ENCODE data around the gene MAP3K2.

The MAP3K2 gene

GRCh38 chr2:127280693-127281092 lies 107.1 kb downstream of the MAP3K2 start:
- no peak for DNase-seq

- no peak for DNase-seq
Observed at GRCh38 chr2:127279781-127280180, 108.0 kb downstream of the MAP3K2 start.

GRCh38 chr2:127278959-127279358 lies 108.8 kb downstream of the MAP3K2 start:
- no peak for DNase-seq

GRCh38 chr2:127277028-127277427 lies 110.7 kb downstream of the MAP3K2 start:
- no peak for DNase-seq

- peak; percentile 46 for DNase-seq
Observed at GRCh38 chr2:127275789-127276188, 112.0 kb downstream of the MAP3K2 start.

- peak; percentile 46 for DNase-seq
Observed at GRCh38 chr2:127275356-127275755, 112.4 kb downstream of the MAP3K2 start.

- no peak for DNase-seq
Observed at GRCh38 chr2:127270663-127271062, 117.1 kb downstream of the MAP3K2 start.

GRCh38 chr2:127261804-127262406 lies 125.9 kb downstream of the MAP3K2 start:
- no peak for DNase-seq

- DNase-seq: no peak
Observed at GRCh38 chr2:127259355-127259754, 128.4 kb downstream of the MAP3K2 start.

- DNase-seq: no peak
Observed at GRCh38 chr2:127256866-127257265, 130.9 kb downstream of the MAP3K2 start.

- DNase-seq: no peak
Observed at GRCh38 chr2:127256381-127256780, 131.4 kb downstream of the MAP3K2 start.

GRCh38 chr2:127255721-127256120 lies 132.1 kb downstream of the MAP3K2 start:
- DNase-seq: no peak

- DNase-seq: no peak
Observed at GRCh38 chr2:127255146-127255545, 132.6 kb downstream of the MAP3K2 start.

- no peak for DNase-seq
Observed at GRCh38 chr2:127254386-127254981, 133.3 kb downstream of the MAP3K2 start.

Measured in NCI-H2171 treated with DMSO at 0.1 percent for 48 hours (cell line).